DLD1 (cell line): Measurements from ENCODE around the gene MPIG6B.

ENCODE experiments used
- in situ Hi-C: cut with HindIII; loops from 2 replicates; pipeline ENCODE4 v1.10.0; 2017; ENCODE audit warnings: low sequenced_read_pairs

The MPIG6B gene

GRCh38 chr6:31720196-31720770 lies 2.9 kb upstream of the MPIG6B start:
- in situ Hi-C loops: no loop called here

- in situ Hi-C loops: no loop called here
Measured at GRCh38 chr6:31721351-31722020, 1.7 kb upstream of the MPIG6B start, which contains the start of gene LY6G6C. Gene LY6G6C (minus strand): TSS chr6:31721746. CDS start chr6:31721679, 67 bp downstream.

- in situ Hi-C loops: no loop called here
Measured at GRCh38 chr6:31722173-31722572, 1.0 kb upstream of the MPIG6B start.

- in situ Hi-C loops: no loop called here
Measured at GRCh38 chr6:31723980-31724691, 963 bp downstream of the MPIG6B start.

- in situ Hi-C loops: no loop called here
Measured at GRCh38 chr6:31725502-31726350, 2.6 kb downstream of the MPIG6B start.

- in situ Hi-C loops: no loop called here
Measured at GRCh38 chr6:31727034-31727716, 4.0 kb downstream of the MPIG6B start.

- in situ Hi-C loops: no loop called here
Measured at GRCh38 chr6:31727717-31728671, 4.8 kb downstream of the MPIG6B start.

GRCh38 chr6:31728767-31729514 lies 5.8 kb downstream of the MPIG6B start, which contains the start of gene DDAH2:
Gene DDAH2 (minus strand): TSS chr6:31729299. CDS start chr6:31729161, 138 bp downstream.
- in situ Hi-C loops: no loop called here

GRCh38 chr6:31729515-31729978 lies 6.4 kb downstream of the MPIG6B start:
- in situ Hi-C loops: no loop called here

GRCh38 chr6:31729979-31730630 lies 6.9 kb downstream of the MPIG6B start:
- in situ Hi-C loops: loop anchor here (5.0 kb wide), 1 partner anchor 38 kb away; no protein-coding TSS in a partner anchor

GRCh38 chr6:31730631-31731086 lies 7.5 kb downstream of the MPIG6B start:
- in situ Hi-C loops: loop anchor here (5.0 kb wide), 1 partner anchor 38 kb away; no protein-coding TSS in a partner anchor

GRCh38 chr6:31732029-31732428 lies 8.9 kb downstream of the MPIG6B start:
- in situ Hi-C loops: loop anchor here (5.0 kb wide), 1 partner anchor 40 kb away; no protein-coding TSS in a partner anchor

GRCh38 chr6:31733734-31734133 lies 10.6 kb downstream of the MPIG6B start:
- in situ Hi-C loops: loop anchor here (5.0 kb wide), 1 partner anchor 41 kb away; no protein-coding TSS in a partner anchor

- in situ Hi-C loops: loop anchor here (5.0 kb wide), 1 partner anchor 42 kb away; no protein-coding TSS in a partner anchor
Measured at GRCh38 chr6:31734247-31734820, 11.2 kb downstream of the MPIG6B start.

- in situ Hi-C loops: loop anchor here (5.0 kb wide), 1 partner anchor 43 kb away; no protein-coding TSS in a partner anchor
Measured at GRCh38 chr6:31734821-31735406, 11.7 kb downstream of the MPIG6B start.

GRCh38 chr6:31736021-31736767 lies 13.0 kb downstream of the MPIG6B start, which contains the start of gene CLIC1:
Gene CLIC1 (minus strand): TSS chr6:31736530. CDS start chr6:31736300, 230 bp downstream.
- in situ Hi-C loops: no loop called here
